HepG2 (cell line): ENCODE measurements around the gene ZNF865. TPM values are rescaled to one million over a fixed set of nuclear protein-coding genes. Genes with fewer than 3 reads are reported as not detected.

Experiments used
- AHR ChIP-seq: IDR thresholded peaks from 2 replicates; pipeline ENCODE4 v1.6.1; 2018; ENCODE audit warnings: missing genetic modification reagents, missing compliant biosample characterization
- CBX1 ChIP-seq: IDR thresholded peaks from one replicate; pipeline ENCODE4 v1.6.1; 2016; ENCODE audit warnings: antibody characterized with exemption, low read depth
- DNMT3B ChIP-seq: conservative IDR thresholded peaks from 2 replicates; pipeline ENCODE4 v1.6.1; 2016; ENCODE audit warnings: missing biosample characterization, control low read depth
- DPF2 ChIP-seq: sonication (generic); formaldehyde crosslinking; IDR thresholded peaks from 2 replicates; pipeline ENCODE4 v1.4.0; 2020; ENCODE audit warnings: mild to moderate bottlenecking, low read depth, missing genetic modification reagents, borderline replicate concordance
- EED ChIP-seq: sonication (generic); formaldehyde crosslinking; IDR thresholded peaks from 2 replicates; pipeline ENCODE4 v1.5.0; 2020; ENCODE audit warnings: mild to moderate bottlenecking, missing genetic modification reagents
- EP300 ChIP-seq, 3 experiments: sonication (generic) in 1 of 3; formaldehyde crosslinking in 1 of 3; IDR thresholded peaks; 2 replicates each; pipeline versions ENCODE4 v1.5.1 to v1.6.1; 2011 to 2020; ENCODE audit warnings: low read depth in 2 of 3, low read length in 2 of 3, borderline replicate concordance in 1 of 3, improper control_type of control experiment in 1 of 3, mild to moderate bottlenecking in 1 of 3, missing genetic modification reagents in 1 of 3, moderate library complexity in 1 of 3
- ETV5 ChIP-seq: IDR thresholded peaks from 2 replicates; pipeline ENCODE4 v1.6.1; 2018; ENCODE audit warnings: missing biosample characterization, missing genetic modification reagents, inconsistent platforms, borderline replicate concordance
- NAIF1 ChIP-seq: sonication (generic); formaldehyde crosslinking; IDR thresholded peaks from 2 replicates; pipeline ENCODE4 v1.5.0; 2020; ENCODE audit warnings: mild to moderate bottlenecking, missing genetic modification reagents, borderline replicate concordance
- NFRKB ChIP-seq: fragments of 450-650 bp; IDR thresholded peaks from 2 replicates; pipeline ENCODE4 v1.6.1; 2017
- RNF219 ChIP-seq: sonication (generic); formaldehyde crosslinking; IDR thresholded peaks from 2 replicates; pipeline ENCODE4 v1.5.0; 2020; ENCODE audit warnings: mild to moderate bottlenecking, missing genetic modification reagents
- TAF1 ChIP-seq: sonication (generic); formaldehyde crosslinking; IDR thresholded peaks from 2 replicates; pipeline ENCODE4 v1.4.0; 2020; ENCODE audit warnings: missing genetic modification reagents
- ZFP62 ChIP-seq: sonication (generic); formaldehyde crosslinking; IDR thresholded peaks from 2 replicates; pipeline ENCODE4 v1.4.0; 2020; ENCODE audit warnings: missing genetic modification reagents
- ZNF17 ChIP-seq: sonication (generic); formaldehyde crosslinking; IDR thresholded peaks from 2 replicates; pipeline ENCODE4 v1.5.0; 2020; ENCODE audit warnings: mild to moderate bottlenecking, missing genetic modification reagents
- ZNF260 ChIP-seq: sonication (generic); formaldehyde crosslinking; IDR thresholded peaks from 2 replicates; pipeline ENCODE4 v1.4.0; 2020; ENCODE audit warnings: missing genetic modification reagents, low read depth, mild to moderate bottlenecking, borderline replicate concordance
- ZNF280D ChIP-seq: sonication (generic); formaldehyde crosslinking; IDR thresholded peaks from 2 replicates; pipeline ENCODE4 v1.5.1; 2020; ENCODE audit warnings: mild to moderate bottlenecking, missing genetic modification reagents
- ZNF367 ChIP-seq: sonication (generic); formaldehyde crosslinking; IDR thresholded peaks from 2 replicates; pipeline ENCODE4 v1.4.0; 2020; ENCODE audit warnings: missing genetic modification reagents, borderline replicate concordance
- ZNF572 ChIP-seq: sonication (generic); formaldehyde crosslinking; IDR thresholded peaks from 2 replicates; pipeline ENCODE4 v1.5.1; 2020; ENCODE audit warnings: mild to moderate bottlenecking, missing genetic modification reagents
- ZNF792 ChIP-seq: IDR thresholded peaks from 2 replicates; pipeline ENCODE4 v1.6.1; 2016
- ZNF839 ChIP-seq: sonication (generic); formaldehyde crosslinking; IDR thresholded peaks from 2 replicates; pipeline ENCODE4 v1.4.0; 2020; ENCODE audit warnings: missing genetic modification reagents, mild to moderate bottlenecking, borderline replicate concordance
- polyA plus RNA-seq, 8 experiments: library from polyadenylated mRNA; depleted of rRNA in 3 of 8; stranded (reverse) in 7 of 8; unstranded in 1 of 8; fragments of >200 nt; fragmentation: Illumina TruSeq in 4 of 8; extraction: Trizol in 4 of 8; gene quantifications; 2 replicates each; pipeline versions ENCODE4 v1.2.1 to v1.2.3, GENCODE V29; 2011 to 2016; ENCODE audit warnings: low read depth in 4 of 8, missing spikeins in 1 of 8, mixed read lengths in 1 of 8; ENCODE audit not compliant: insufficient read depth in 1 of 8
- total RNA-seq, 5 experiments: library from RNA; depleted of rRNA; stranded (reverse); fragments of >200 nt; fragmentation: Illumina TruSeq; extraction: Trizol; gene quantifications; 2 replicates each; pipeline ENCODE4 v1.2.3, GENCODE V29; 2016; ENCODE audit warnings: low read depth in 1 of 5
- TF ChIP-seq, protein P1 (sequence below): sonication (generic); formaldehyde crosslinking; conservative IDR thresholded peaks from 2 replicates; pipeline ENCODE4 v1.4.0; 2020; ENCODE audit warnings: missing genetic modification reagents
- TF ChIP-seq, protein P2 (sequence below): sonication (generic); formaldehyde crosslinking; IDR thresholded peaks from 2 replicates; pipeline ENCODE4 v1.5.1; 2020; ENCODE audit warnings: missing genetic modification reagents, mild to moderate bottlenecking, borderline replicate concordance

ZNF865 gene
- total and polyA plus RNA-seq, 2 of the 13 experiments (the other 11 are each of a cell fraction or from before 2014, with no cell fraction given): 0.93 to 1.0 TPM

GRCh38 chr19:55653651-55654322, 48.3 kb downstream of the ZNF865 start (continued):
- 0 out of 4 replicates have a peak, but pooled peaks of 1 of the 2 experiments have one; percentile 35 for TF ChIP-seq EP300 (IDR thresholded peaks at IDR 0.05; ENCODE audit: low read depth in 2 of 2, low read length in 2 of 2)
- TF ChIP-seq EP300 (CRISPR knock-in tag; IDR thresholded peaks at IDR 0.05; ENCODE audit: borderline replicate concordance): no peak
- TF ChIP-seq RNF219 (CRISPR knock-in tag): no peak
- TF ChIP-seq ZNF280D: peak; percentile 26; the same call in 1 of the 2 replicates
- TF ChIP-seq ZNF839 (CRISPR knock-in tag): 0 out of 2 replicates have a peak, but pooled peaks have one; percentile 64
- TF ChIP-seq DNMT3B (CRISPR knock-in tag): no peak
- TF ChIP-seq, protein P1, sequence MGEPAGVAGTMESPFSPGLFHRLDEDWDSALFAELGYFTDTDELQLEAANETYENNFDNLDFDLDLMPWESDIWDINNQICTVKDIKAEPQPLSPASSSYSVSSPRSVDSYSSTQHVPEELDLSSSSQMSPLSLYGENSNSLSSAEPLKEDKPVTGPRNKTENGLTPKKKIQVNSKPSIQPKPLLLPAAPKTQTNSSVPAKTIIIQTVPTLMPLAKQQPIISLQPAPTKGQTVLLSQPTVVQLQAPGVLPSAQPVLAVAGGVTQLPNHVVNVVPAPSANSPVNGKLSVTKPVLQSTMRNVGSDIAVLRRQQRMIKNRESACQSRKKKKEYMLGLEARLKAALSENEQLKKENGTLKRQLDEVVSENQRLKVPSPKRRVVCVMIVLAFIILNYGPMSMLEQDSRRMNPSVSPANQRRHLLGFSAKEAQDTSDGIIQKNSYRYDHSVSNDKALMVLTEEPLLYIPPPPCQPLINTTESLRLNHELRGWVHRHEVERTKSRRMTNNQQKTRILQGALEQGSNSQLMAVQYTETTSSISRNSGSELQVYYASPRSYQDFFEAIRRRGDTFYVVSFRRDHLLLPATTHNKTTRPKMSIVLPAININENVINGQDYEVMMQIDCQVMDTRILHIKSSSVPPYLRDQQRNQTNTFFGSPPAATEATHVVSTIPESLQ (CRISPR knock-in tag): 0 out of 2 replicates have a peak, but pooled peaks have one; percentile 38
- TF ChIP-seq CBX1: no peak
- TF ChIP-seq, protein P2, sequence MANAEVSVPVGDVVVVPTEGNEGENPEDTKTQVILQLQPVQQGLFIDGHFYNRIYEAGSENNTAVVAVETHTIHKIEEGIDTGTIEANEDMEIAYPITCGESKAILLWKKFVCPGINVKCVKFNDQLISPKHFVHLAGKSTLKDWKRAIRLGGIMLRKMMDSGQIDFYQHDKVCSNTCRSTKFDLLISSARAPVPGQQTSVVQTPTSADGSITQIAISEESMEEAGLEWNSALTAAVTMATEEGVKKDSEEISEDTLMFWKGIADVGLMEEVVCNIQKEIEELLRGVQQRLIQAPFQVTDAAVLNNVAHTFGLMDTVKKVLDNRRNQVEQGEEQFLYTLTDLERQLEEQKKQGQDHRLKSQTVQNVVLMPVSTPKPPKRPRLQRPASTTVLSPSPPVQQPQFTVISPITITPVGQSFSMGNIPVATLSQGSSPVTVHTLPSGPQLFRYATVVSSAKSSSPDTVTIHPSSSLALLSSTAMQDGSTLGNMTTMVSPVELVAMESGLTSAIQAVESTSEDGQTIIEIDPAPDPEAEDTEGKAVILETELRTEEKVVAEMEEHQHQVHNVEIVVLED: peak; percentile 53; the same call in 1 of the 2 replicates
- no peak for TF ChIP-seq DPF2 (CRISPR knock-in tag)
- TF ChIP-seq TAF1 (CRISPR knock-in tag): peak; percentile 64; the same call in 1 of the 2 replicates
- TF ChIP-seq ZNF17: no peak
- no peak for TF ChIP-seq ZNF367
- no peak for TF ChIP-seq ZFP62
- peak; percentile 21 for TF ChIP-seq ZNF792
- peak; percentile 93 for TF ChIP-seq ETV5
- TF ChIP-seq ZNF260 (CRISPR knock-in tag): no peak
- TF ChIP-seq EED (CRISPR knock-in tag): no peak
- TF ChIP-seq ZNF572 (CRISPR knock-in tag): no peak
- TF ChIP-seq NAIF1 (CRISPR knock-in tag): no peak
- no peak for TF ChIP-seq NFRKB
- TF ChIP-seq AHR (CRISPR knock-in tag): 0 out of 2 replicates have a peak, but pooled peaks have one; percentile 27
